NCI-H2029 (cell line): ENCODE measurements around the gene C12orf43.

ENCODE experiments used
- DNase-seq: peaks from one replicate; lab custom pipeline; 2025; lab: John Stamatoyannopoulos, UW

The C12orf43 gene

DNA sequence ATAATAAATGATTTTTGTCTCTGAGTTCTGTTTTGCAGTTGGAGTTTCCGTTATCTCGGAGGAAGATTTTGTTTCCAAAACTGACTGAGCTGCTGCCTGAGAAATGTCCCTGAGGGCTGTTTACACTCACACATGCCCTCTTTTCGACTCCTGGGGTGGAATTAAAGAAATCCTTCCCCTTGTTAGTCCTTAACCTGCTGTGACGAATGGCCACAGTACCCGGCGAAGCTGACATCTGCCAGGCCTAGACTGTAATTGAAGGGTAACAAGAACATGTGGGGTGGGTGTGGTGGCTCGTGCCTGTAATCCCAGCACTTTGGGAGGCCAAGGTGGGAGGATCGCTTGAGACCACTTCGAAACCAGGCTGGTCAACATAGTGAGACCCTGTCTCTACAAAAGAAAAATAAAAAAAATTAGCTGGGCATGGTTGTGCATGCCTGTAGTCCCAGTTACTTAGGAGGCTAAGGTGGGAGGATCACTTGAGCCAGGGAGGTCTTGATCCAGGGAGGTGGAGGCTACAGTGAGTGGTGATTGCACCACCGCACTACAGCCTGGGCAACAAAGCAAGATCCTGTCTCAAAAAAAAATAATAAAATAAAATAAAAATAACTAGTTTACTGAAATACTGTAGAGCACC is 14.4 kb upstream of the C12orf43 start:
- DNase-seq: no peak

DNA sequence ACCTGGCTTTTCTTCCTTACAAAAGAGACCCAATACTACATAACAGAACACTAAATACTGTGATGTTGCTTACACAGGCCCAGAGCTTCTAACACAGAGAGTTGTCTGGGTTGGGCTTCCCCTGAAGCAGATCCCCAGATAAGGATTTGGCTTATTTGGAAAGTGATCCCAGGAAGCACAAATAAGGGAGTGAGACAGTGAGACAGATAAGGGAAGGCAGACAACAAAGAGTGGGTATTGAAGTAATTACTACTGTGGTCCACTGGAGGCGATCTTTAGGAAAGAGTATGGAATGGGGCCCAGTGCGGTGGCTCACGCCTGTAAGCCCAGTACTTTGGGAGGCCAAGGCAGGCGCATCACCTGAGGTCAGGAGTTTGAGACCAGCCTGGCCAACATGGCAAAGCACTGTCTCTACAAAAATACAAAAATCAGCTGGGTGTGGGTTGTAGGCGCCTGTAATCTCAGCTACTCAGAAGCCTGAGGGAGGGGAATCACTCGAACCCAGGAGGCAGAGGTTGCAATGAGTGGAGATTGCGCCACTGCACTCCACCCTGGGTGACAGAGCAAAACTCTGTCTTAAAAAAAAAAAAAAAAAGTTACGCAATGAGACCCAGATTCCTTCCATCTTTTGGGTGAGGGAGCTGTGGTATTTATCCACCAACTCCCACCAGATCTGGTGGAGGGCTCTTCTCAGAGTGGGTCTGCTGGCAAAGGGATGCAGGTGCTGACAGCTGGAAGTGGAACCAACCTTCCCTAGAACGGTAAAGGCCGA is 10.2 kb upstream of the C12orf43 start:
- DNase-seq: no peak

DNA sequence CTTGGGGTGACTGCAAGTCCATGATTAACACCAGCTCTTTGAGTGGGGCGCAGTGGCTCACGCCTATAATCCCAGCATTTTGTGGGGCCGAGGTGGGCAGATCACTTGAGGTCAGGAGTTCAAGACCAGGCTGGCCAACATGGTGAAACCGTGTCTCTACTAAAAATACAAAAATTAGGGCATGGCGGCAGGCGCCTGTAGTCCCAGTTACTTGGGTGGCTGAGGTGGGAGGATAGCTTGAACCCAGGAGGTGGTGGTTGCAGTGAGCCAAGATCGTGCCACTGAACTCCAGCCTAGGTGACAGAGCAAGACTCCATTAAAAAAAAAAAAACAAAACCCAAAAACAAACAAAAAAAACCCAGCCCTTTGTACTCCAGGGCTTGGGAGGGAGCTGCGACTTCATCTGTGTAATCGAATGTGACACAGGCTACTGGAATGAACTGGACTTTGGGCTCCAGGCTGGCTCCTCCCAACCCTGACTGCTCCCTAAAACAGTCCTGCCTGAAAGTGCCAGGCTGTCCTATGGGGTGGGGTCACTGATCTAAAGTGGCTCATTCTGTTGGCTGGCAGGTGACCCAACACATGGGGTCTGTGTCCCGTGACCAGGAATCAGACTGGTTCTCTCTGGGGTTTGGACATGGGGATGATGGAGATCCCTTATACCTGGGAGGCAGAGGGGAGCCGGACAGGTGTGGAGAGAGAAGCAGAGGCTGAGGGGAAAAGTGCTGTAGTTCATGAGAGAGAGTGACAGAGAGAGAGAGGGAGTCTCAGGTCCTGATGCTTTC is 9.3 kb upstream of the C12orf43 start:
- no peak for DNase-seq

DNA sequence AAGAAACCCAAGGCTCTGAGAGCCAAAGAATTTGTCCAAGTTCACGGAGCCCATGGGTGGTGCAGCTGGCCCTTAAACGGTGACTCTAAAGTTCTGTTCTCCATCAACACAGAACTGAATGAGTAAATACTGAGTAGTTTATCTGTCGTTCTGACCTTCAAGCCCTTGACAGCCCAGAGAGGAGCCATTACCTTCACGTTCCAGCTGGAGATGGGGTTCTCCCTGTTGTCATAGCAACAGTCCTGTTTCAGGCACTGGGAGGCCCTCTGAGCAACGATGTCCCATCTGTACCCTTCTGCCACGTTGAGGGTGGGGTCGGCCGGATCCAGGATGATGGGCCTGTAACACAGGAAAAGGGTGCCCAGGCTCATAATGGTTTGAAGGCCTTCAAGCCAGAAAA is 7.5 kb upstream of the C12orf43 start:
- no peak for DNase-seq

DNA sequence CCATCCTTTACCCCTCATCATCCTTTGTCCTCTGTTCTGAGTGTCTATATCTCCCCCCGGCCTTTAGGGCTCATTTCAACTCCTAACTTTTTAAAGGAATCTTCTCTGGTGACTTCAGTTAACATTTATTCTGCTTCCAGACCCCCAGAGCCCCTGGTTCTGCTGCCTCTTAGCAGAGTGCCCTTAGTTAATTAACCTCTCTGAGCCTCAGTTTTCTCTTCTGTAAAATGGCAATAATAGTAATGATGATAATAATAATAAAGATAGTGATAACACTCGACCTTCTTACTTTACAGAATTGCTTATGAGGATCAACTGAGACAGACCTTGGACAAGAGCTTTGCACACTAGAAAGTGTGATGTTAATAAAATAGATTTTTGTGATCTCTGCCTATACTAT is 6.4 kb upstream of the C12orf43 start:
- DNase-seq: no peak

DNA sequence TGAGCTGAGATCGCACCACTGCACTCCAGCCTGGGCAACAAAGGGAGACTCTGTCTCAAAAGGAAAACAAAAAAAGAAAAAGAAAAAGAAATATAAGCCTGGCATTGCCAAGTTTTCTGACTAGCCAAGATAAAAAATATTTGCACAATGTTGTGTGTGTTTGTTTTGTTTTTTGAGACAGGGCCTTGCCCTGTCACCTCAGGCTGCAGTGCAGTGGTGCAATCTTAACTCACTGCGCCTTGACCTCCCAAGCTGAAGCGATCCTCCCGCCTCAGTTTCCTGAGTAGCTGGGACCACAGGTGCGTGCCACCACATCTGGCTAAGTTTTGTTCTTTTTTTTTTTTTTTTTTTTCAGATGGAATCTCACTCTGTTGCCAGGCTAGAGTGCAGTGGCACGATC is 5.5 kb upstream of the C12orf43 start:
- no peak for DNase-seq

DNA sequence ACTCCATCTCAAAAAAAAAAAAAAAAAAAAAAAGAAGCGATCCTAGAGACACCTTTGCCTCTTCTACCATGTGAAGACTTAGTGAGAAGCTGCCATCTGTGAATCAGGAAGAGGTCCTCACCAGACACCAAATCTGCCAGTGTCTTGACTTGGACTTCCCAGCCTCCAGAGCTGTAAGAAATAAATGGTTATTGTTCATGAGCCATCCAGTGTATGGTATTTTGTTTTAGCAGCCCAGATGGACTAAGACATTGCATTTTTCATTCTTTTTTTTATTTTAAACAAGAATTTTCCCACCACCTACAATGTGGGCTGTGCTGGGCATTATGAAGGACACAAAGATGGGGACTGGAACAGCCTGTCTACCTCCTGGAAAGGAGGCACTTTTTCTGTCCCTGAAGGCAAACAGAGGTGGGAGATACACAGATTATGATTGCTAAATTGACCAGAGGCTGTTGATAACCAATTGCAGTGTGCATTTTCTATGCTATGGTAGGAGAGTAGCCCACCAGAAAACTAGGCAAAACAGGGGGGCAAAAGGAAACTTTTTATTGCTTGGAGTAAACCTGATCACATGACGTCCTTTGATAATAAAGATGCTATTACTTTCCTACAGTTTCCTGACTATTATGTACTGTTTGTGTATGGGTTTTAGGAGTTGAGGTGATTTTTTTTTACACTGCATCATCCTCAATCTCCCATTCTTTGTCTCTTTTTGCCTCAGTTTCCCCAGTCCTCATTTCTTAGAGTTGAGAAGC is 2.8 kb upstream of the C12orf43 start:
- no peak for DNase-seq

DNA sequence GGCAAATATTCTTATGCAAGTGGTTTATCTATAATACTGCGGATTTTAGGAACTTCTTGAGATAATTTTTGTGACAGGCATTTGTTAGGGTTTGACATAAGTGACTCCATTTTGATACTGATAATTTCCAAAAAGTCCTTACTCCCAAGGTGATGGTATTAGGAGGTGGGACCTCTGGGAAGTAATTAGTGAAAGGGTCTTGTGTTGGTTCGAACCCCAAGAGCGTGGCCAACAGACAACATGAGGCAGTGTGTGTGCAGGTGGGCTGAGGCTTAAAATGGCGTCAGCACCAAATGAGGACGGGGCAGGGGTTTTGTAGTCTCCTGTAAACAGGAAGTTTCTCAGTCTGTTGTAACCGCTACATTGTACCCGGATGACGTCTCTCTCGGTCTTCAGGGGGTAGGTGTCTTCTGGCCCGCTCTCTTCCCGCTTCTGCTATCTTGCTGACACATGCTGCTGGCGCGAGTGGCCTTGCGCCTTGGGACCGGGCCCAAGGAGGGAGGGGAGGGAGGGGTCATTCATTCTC is 1.7 kb upstream of the C12orf43 start:
- no peak for DNase-seq

DNA sequence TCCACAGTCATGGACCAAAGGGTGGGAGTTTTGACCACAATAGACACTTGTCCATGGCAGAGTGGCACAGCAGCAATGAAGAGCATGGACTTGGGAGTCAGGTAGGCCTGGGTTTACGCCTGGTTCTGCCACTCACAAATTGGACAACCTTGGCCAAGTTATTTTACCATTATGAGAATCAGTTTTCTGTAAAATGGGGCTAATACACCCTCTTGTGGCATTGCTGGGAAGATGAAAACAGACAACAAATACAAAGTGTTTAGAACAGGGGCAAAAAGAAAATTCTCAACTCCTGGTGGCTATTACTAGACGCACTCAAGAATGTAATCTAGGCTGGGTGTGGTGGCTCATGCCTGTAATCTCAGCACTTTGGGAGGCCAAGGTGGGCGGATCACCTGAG is 2.6 kb downstream of the C12orf43 start:
- DNase-seq: no peak

DNA sequence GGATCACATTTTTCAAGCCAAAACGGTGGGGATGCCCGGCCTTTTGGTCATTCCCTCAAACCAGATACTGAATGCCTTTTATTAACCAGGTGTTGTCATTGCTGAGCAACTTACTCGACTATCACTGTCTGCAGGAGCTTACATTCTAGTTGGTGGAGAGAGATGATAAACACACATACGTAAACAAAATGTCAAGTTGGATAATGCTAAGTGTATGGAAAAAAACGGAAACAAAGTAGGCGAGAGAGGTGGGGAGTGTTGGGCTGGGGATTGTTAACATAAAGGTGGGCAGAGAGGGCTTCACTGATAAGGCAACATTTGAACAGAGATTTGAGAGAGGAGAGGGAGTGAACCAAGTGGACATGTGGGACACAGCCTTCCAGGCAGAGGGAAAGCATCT is 4.5 kb downstream of the C12orf43 start:
- no peak for DNase-seq

DNA sequence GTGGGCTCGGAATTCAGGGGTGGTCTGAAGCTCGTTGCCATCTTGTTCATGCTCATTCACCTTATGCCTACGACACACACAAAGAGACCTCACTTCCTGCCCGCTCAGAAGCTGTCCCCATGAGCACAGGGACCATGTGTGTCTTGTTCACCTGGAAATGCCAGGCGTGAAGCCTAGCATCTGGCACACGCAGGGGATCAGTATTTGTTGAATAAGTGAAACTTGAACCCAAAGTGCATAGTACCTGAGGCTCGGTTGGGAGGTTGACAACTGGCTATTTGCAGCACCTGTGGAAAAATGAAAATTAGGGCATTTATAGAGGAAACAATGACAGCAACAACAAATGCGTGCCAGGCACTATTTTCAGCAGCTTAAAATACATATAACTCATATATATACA is 5.4 kb downstream of the C12orf43 start:
- DNase-seq: no peak

DNA sequence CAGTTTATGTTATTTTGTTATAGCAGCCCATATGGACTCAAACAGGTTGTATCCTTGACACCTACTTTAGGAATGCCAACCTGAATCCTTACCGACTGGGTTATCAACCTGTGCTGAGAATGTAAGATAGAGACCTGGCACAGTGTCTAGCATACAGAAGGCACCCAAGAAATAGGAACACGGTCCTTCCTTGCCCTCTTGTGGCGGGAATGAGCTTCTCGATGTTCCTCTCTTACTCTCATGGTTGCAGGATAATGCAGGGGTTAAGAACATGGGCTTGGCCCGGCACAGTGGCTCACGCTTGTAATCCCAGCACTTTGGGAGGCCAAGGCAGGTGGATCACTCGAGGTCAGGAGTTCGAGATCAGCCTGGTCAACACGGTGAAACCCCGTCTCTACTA is 6.5 kb downstream of the C12orf43 start:
- no peak for DNase-seq

DNA sequence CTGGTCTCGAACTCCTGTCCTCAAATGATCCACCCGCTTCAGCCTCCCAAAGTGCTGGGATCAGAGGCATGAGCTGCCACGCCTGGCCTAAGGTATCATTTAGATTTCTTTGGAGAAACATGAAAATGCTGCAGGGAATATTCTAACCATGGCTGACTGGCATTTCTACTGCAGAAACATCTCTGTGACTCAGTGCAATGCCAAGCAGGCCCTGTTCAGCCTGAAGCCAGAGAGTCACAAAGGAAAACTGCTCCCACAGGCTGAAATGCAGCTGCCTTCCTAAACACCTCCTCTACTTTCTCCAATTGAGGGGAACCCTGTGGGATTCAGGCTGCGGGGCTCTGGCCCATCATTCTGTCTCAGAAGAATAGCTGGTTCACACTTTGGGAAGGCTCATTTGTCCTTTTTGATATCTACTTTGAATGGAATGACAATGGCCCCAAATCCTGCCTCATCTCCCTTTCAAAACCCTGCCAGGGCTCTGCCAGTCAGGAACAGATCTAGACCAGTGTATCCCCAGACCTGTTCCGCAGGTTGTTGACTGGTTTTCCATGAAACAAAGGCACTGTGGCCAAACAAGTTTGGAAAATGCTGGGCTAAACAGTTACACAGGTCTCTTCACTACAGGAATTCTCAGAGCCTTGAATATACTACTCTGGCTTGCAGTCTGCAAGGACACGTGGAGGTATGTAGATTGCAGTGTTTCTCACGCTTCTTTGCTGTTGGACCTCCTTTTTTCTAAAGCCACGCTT is 7.8 kb downstream of the C12orf43 start:
- DNase-seq: no peak

DNA sequence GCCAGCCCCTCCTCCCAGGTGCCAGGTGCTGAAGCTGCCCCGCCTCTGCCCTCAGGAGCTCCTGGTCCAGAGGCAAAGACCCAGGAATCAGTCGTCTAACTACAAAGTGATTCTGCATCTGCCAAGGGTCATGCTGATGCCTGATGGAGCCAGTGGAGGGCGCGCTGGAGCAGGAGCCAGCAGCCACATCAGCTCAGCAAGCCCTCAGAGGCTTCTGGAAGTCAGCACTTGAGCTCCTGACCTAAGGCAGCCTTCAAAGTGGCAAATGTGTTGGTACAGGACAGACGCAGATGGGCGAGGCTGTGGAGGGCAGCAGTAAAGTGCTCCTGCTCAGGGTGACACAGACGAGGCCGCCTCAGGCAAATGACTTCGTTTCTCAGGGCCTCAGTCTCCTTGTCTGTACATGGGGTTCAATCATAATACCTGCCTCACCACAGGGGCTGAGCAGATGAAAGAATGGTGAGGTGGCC is 10.9 kb downstream of the C12orf43 start:
- peak; percentile 20 for DNase-seq

DNA sequence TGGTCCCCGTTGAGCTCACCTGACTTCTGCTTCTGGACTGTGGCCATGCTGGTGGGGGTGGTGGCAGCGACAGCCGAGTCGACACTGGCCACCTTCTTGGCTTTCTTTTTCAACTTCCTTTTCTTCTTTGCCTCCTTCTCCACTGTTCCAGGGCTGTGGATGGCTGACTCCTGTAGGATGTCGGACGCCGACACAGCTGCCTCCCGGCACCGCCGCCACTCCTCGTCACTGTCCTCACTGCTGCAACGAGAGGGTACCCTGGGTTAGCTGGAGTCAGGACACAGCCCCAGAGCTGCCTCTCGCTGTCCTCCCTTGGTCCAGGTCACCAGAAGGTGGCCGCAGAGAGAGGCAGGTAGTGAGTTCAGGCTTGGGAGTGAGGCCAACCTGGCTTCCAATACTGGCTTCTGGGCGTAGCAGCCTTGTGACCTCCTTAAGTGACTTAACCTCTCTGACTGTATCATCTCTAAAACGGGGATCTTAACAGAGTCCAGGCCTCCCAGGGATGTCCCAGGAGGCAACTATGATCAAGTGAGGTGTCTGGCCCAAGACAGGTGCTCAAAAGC is 12.0 kb downstream of the C12orf43 start:
- DNase-seq: no peak

DNA sequence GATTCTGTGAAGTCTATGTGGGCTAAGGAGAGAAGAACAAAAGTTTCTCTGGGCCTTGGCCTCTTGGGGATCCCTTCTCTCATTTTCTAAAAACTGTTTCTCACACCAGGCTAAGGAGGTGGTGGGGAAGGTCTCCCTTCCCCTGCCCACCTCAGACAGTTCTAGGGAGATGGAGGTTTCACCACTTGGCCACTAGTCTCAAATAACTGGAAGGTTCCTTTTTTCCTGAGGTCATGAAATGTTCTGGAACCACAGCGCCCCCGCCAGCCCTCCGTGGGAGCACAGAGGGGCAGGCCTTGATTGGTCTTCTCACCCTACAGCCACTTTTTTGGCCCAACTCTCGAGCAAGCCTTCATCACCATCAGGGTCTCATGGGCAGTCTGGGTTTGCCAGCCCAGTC is 12.6 kb downstream of the C12orf43 start:
- DNase-seq: no peak

DNA sequence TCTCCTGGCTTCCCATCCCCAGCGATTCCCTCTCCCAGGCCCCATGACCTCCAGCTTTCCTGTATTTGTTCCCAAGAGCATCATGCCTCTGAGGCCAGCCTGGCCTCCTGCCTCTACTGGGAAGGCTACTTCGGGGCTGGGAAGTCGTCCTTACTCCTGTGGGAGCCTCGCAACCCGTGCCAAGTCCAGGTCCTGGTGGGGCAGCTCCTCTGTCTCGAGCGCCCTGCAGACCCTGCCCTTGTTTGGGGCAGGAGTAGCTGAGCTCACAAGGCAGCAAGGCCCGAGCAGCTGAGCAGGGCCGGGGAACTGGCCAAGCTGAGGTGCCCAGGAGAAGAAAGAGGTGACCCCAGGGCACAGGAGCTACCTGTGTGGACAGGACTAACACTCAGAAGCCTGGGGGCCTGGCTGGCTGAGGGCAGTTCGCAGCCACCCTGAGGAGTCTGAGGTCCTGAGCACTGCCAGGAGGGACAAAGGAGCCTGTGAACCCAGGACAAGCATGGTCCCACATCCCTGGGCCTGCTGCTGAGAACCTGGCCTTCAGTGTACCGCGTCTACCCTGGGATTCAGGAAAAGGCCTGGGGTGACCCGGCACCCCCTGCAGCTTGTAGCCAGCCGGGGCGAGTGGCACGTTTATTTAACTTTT is 14.3 kb downstream of the C12orf43 start:
- no peak for DNase-seq

DNA sequence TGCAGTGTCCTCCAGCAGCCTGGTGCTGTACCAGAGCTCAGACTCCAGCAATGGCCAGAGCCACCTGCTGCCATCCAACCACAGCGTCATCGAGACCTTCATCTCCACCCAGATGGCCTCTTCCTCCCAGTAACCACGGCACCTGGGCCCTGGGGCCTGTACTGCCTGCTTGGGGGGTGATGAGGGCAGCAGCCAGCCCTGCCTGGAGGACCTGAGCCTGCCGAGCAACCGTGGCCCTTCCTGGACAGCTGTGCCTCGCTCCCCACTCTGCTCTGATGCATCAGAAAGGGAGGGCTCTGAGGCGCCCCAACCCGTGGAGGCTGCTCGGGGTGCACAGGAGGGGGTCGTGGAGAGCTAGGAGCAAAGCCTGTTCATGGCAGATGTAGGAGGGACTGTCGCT is 15.2 kb downstream of the C12orf43 start:
- no peak for DNase-seq

DNA sequence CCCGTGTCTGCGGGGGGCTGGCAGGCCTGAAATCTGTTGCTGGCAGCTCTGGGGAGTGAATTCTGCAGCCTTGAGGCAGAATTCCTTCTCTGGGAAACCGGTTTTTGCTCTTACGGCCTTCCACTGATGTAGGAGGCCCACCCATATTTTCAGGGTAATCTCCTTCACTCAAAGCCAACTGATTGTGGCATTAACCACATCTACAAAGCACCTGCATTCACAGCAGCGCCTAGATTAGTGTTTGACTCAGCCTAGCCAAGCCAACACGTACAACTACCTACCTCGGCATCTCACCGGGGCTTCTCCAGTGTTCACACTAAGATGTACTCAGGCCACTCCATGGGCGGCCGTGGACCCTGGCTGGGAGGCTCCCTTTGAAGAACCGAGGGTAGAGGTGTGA is 15.8 kb downstream of the C12orf43 start:
- DNase-seq: no peak
